Peyer's patch (tissue), 4 donors: ENCODE results near the gene NGFR.

ENCODE experiments used
- POLR2A ChIP-seq, 2 donors: fragments of 450-650 bp; IDR thresholded peaks; one replicate each; pipeline ENCODE4 v1.5.1; 2017; ENCODE audit warnings: antibody characterized with exemption in 2 of 2, mild to moderate bottlenecking in 2 of 2, moderate library complexity in 2 of 2
- TF ChIP-seq, protein P1 (sequence below), 6 experiments: fragments of 450-650 bp in 4 of 6; fragments of 200-600 bp in 2 of 6; sonication (generic) in 1 of 6; IDR thresholded peaks; one replicate each; pipeline ENCODE4 v1.5.1; 2017 to 2019; ENCODE audit warnings: antibody characterized with exemption in 6 of 6, mild to moderate bottlenecking in 3 of 6, moderate library complexity in 1 of 6

DNA sequence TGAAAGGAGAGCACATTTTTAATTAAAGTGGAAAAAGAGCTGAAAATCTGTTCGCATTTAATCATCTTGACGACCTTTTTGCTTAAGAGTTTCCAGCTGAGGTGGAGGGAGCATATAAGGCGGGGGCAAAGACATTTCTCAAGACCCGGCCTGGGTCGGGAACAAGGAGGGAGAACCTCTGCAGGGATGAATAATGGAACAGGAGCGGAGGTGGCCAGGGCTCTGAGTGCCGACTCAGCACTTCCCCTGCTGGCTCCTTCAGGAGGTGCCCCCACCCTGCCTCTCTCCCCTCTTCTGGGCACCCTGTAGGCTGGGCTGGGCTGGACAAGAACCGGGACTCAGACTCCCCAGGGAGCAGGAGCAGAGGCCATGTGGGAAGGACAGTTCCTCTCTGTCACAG lies 7.9 kb upstream of the NGFR start:
- TF ChIP-seq POLR2A (IDR thresholded peaks at IDR 0.05), result no peak
- TF ChIP-seq, protein P1, sequence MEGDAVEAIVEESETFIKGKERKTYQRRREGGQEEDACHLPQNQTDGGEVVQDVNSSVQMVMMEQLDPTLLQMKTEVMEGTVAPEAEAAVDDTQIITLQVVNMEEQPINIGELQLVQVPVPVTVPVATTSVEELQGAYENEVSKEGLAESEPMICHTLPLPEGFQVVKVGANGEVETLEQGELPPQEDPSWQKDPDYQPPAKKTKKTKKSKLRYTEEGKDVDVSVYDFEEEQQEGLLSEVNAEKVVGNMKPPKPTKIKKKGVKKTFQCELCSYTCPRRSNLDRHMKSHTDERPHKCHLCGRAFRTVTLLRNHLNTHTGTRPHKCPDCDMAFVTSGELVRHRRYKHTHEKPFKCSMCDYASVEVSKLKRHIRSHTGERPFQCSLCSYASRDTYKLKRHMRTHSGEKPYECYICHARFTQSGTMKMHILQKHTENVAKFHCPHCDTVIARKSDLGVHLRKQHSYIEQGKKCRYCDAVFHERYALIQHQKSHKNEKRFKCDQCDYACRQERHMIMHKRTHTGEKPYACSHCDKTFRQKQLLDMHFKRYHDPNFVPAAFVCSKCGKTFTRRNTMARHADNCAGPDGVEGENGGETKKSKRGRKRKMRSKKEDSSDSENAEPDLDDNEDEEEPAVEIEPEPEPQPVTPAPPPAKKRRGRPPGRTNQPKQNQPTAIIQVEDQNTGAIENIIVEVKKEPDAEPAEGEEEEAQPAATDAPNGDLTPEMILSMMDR (IDR thresholded peaks at IDR 0.05), result no peak
